Hypothalamus (tissue), 51 donors: Measurements from ENCODE around the gene FFAR3.
A peak's percentile ranks its signal among the peaks of the same experiment; 100 is the strongest.

Experiments
- DNase-seq, 51 donors: peaks; one replicate each; lab custom pipeline; 2025; lab: John Stamatoyannopoulos, UW

The FFAR3 gene, protein sequence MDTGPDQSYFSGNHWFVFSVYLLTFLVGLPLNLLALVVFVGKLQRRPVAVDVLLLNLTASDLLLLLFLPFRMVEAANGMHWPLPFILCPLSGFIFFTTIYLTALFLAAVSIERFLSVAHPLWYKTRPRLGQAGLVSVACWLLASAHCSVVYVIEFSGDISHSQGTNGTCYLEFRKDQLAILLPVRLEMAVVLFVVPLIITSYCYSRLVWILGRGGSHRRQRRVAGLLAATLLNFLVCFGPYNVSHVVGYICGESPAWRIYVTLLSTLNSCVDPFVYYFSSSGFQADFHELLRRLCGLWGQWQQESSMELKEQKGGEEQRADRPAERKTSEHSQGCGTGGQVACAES

DNA sequence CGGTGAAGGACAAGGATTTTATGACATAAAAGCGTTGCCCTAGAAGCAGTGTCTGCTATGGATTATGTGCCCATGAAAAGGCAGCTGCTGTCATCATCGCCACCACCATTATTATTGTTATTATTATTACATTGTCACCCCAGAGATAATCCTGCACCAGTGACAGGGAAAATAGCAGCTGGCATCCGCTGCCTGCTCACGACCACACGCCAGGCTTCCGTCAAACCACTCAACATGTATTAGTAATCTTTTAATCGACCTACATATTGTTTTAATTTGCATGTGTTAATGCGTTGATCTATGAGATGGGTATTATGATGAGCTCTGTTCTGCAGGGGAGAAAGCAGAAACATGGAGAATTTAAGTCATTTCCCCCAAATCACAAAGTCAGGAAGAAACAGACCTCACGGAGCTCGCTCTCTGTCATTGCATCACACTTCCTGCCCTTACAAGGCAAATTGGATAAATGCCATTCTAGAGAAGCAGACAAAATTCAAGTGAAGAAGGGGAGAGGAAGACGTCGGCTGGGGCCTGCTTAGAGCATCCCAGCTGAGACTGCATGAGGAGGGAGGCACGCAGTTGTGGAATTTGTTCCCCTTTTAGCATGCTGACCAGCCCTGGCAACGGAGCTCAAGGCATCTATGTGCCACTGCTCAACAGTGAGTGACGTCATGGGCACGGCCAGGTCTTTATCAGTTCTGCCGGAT, at the start of gene FFAR3:
TSS of gene FFAR3 (plus strand) at position 594 of the 707 bp plus-strand sequence. CDS start 431 bp downstream, outside the sequence.
- DNase-seq = peak in 10 of 51 donors; percentile 9 to 46 (median 15)

DNA sequence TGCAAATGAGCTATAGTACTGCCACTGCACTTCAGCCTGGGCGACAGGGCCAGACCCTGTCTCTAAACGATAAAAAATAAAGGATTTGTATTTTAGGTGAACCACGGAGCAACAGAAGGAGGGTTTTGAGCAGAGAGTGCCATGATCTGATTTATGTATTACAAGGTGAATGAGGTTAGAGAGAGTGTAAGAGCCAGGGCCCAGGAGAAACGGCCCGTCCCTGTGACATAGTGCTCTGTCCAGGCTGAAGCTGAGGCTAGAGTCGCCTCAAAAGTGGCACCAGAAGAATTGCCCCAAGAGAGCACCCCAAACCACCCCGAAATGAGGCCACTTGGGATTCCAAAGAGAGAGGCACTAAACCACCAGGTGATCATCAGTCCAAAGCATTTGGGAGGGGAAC, 49.4 kb upstream of the FFAR3 start:
- no peak for DNase-seq

DNA sequence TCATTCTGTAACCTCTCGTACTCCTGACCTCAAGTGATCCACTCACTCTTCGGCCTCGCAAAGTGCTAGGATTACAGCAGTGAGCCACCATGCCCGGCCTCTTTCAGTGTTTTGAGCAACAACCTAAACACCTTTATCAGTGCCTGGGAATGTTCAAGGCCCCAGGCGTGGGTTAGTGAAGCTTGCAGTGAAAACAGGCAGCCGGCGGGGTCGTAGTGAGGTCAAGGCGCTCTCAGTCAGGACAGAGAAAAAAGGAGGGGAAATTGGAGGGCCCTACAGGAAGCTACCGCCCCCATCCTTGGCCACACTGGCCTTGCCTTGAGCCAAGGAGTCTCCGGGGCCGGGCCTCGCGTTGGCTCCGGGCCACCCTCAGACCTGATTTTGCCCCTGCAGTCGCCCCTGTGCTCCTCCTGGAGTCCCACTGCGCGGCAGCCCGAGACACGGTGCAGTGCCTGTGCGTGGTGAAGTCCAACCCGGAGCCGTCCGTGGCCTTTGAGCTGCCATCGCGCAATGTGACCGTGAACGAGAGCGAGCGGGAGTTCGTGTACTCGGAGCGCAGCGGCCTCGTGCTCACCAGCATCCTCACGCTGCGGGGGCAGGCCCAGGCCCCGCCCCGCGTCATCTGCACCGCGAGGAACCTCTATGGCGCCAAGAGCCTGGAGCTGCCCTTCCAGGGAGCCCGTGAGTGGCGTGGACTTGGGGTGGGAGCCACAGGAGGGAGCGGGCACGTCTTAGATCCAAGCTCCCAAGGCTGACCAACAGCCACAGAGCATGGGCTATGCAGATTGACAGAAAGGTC, 48.6 kb upstream of the FFAR3 start:
- no peak for DNase-seq

DNA sequence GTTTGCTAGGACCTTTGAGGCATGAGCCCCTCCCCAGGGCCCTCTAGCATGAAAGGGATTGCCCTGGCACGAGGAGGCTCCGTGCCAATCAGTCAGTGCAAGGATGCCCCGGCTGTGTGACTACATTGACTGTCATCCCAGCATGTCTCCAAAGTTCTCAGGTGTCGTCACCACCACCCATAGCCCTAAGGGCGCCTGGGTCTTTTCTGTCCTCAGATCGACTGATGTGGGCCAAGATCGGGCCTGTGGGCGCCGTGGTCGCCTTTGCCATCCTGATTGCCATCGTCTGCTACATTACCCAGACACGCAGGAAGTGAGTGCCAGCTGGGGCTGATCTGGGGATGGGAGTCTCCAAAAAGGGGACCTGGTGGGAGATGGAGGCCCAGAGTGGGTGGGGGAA, 47.9 kb upstream of the FFAR3 start:
- DNase-seq = no peak

DNA sequence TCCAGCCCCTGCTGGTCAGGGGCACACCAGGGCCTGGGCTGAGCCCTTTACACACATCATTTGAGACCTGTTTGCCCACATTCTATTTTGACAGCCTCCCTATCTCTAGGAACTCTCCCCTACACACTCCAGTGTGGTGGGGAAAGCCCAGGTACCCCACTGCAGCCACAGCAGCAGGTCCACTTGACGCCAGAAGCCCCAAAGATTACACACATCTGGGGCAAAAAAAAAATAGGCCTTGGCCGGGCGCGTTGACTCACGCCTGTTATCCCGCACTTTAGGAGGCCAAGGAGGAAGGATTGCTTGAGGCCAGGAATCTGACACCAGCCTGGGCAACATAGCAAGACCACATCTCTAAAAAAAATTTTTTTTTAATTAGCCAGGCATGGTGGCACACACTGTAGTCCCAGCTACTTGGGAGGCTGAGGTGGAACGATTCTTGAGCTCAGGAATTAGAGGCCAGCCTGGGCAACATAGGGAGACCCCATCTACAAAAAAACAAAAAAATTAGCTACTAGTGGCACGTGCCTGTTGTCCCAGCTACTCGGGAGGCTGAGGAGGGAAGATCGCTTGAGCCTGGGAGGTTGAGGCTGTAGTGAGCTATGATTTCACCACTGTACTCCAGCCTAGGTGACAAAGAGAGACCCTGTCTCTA, 47.3 kb upstream of the FFAR3 start:
- no peak for DNase-seq

DNA sequence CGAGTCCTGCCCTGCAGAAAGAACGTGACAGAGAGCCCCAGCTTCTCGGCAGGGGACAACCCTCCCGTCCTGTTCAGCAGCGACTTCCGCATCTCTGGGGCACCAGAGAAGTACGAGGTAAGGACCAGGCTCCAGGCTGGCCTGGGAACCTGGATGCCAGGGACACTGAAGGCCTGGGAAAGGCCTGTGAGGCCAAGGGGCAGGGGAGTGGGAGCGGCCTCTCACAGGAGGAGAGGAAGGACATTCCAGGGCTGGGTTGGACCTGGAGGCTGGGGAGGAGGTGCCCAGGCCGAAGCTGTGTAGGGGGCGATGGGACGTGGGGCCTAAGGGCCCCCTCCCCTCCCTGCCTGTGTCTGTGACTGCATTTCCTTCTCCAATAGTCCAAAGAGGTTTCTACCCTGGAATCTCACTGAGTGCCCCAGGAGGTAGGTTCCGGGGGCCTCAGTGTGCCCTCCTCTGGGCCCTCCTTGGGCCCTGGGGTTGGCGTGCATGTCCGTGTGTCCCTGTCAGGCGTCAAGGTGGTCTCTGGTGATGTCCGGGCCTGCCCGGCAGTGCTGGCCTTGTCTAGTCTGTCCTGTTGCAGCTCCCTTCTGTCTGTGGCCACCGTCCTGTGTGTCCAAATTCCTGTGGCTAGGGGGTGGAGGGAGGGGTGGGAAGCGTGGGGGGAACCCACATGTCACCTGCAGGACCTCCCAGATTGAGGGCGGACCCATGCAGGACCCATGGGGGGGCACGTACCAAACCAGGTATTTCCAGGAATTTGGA, 46.2 kb upstream of the FFAR3 start:
- DNase-seq = no peak

DNA sequence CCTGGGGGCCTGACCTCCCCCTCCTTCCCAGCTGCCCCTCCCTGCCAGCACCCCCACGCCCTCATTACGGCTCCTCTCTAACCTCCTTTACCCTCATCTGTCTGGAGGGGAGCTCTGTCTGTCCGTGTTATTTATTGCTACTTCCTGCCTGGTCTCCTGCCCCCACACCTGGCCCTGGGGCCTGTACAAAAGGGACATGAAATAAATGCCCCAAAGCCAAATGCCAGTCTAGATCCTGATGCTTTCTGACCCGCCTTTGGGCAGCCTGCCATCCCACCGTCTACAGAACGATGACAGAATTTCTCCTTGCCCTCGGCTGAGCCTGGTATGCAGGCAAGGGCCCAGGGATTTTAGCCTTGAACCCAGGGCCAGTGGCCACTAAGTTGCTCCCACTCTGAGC, 44.7 kb upstream of the FFAR3 start:
- no peak for DNase-seq

DNA sequence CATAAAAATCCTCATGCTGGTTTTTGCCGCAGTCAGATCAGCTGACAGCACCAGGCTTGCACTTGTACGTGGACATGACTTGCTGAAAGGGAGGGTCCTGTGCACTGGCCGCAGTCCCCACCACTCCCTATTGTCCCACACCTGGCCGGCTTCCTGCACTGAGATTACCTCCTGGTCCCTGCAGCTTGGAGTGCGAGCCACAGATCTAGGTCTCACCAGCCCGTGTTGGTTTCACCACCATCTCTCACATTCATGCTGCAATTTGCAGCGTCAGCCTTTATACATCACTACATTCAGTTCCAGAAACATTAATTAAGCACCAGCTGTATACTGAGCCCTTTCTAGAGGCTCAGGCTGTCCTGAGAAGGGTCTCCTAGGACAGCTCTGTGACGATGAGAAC, 44.2 kb upstream of the FFAR3 start:
- DNase-seq = no peak

DNA sequence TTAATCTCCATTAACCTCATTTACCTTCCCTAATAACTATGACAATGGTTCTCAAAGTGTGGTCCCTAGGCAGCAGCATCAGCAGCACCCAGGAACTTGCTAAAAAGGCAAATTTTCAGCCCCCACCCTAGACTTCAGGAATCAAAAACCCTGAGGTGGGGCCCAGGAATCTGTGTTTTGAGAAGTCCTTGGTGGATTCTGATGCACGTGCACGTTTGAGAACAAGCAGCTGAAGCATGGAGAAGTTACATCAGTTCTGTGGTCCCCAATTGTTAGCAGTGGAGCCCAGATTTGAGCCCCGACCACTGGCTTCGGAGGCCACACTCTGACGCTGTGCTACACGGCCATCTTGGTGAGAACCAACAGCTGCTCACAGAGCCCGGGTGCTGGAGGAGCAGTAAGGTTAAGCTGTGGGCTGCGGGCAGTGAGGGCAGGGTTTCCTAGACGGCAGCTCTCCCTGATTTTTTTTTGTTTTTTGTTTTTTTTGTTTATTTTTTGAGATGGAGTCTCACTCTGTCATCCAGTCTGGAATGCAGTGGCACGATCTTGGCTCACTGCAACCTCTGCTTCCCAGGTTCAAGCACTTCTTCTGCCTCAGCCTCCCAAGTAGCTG, 43.3 kb upstream of the FFAR3 start:
- DNase-seq = no peak

DNA sequence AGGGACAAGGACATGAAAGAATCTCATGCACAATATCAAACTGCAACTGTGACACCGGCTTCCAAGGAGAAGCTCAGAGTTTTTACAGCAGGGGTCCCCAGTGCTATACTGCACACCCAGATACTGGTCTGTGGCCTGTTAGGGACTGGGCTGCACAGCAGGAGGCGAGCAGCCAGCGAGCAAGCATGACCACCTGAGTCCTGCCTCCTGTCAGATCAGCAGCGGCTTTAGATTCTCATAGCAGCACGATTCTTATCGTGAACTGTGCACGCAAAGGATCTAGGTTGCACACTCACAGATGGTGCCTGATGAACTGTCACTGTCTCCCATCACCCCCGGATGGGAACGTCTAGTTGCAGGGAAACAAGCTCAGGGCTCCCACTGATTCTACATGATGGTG, 42.4 kb upstream of the FFAR3 start:
- DNase-seq = no peak

DNA sequence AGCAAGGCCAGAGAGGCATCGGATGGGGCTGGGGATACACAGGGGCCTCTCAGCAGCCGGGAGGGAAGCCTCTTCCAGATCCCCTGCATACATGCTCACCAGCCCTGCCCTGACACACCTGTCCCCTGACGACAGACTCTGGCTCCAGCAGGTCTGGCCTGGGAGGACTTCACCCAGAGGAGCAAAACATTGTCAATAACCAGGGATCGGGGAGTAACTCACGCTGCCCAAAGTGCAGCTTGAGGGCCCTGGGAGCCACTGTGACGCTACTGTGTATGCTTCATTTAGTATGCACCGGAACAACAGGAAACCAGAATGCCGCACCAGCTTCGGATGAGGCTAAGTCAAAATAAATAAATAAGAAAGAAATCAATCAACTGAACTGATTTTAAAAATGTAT, 41.7 kb upstream of the FFAR3 start:
- DNase-seq = no peak

DNA sequence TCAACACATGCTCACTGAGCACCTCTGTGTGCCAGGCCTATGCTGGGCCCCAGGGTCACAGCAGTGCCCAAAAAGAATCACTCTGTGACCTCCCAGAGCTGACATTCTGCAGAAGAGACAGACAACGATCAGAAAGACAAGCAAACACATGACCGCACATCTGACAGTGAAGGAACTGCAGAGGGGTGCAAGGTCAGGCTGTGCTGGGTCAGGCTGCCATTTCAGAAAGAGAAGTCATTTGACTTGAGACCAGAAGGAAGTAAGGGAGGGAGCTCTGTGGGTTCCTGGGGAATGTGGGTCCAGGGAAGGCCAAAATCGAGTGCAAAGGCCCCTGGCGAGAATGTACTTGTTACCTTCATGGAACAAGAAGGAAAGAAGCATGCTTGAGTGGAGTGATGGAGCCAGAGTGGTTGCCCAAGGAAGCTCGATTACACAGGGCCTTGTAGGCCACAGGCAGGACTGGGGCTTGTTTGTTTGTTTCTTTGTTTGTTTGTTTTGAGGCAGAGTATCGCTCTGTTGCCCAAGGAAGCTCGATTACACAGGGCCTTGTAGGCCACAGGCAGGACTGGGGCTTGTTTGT, 40.7 kb upstream of the FFAR3 start:
- no peak for DNase-seq

DNA sequence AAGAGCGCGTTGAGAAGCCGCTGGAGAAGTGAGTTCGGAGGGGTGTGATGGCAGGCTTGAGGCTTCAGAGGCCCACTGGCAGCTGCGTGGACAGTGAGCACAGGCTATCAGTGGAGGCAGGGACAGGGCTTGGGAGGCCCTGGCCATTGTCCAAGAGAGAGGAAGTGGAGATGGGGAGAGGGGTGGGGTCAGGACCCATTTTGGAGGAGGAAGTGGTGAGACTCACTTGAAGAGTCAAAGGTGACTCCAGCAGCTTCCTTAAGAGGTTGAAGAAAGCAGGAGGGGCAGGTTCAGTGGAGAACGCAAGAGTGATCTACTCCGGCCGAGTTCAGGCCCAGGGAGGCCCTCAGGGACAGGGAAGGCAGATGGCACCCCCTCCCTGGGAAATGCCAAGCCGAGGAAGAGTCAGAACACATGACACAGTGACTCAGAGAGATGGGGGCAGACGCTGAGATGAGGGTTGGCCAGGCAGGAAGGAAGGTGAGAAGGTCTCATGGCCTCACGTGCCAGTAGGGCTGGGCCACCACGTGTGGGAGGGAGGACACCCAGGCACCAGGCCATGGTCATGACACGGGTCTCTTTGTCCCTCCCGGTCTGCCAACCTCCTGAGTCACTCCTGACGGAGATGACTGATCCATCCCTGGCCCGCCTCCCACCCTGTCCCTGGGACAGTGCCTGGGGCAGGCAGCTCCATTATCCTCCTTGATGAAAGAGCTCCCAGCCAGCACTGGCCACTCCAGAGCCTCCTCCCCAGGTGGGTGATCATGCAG, 39.4 kb upstream of the FFAR3 start:
- peak in 45 of 51 donors; percentile 4 to 88 (median 65) for DNase-seq

DNA sequence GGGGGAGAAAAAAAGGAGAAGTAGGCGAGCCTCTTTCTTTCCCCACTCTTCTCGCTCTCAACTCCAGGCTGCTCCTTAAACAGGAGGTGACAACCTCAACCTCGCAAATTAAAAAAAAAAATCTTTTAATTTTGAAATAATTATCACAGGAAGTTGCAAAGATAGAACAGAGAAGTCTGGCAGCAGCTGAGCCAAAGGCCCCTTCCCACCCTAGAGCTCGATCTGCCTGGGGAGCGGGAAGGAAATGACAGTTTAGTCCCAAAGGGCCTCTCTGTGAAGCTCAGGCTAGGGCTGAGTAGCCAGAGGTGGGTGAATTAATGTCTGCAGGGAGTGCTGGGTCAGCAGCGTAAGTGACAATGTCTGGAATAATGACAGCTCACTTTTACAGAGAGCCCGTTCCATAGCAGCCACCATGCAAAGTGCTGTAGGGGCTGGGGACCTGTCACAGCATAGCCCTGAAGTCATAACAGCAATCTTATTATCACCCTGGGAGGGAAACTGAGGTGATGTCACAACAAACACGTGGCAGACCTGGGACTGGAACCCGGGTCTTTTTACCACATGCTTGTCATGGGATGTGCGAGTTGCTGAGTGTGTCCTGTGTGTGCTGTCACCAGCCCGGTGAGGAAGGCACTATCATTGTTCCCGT, 38.1 kb upstream of the FFAR3 start:
- peak in 1 of 51 donors; percentile 8 for DNase-seq

DNA sequence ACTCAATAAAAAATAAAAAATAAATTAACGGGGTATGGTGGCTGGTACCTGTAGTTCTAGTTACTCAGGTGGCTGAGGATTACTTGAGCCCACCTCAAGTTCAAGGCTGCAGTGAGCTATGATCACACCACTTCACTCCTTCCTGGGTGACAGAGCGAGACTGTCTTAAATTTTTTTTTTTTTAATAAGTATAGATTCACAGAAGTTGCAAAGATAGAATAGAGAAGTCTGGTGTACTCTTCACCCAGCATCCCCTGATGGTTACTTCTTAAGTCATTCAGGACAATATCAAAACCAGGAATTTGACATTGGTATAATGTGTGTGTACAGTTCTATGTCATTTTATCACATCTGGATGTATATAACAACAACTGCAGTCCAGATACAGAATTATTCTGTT, 37.0 kb upstream of the FFAR3 start:
- no peak for DNase-seq

DNA sequence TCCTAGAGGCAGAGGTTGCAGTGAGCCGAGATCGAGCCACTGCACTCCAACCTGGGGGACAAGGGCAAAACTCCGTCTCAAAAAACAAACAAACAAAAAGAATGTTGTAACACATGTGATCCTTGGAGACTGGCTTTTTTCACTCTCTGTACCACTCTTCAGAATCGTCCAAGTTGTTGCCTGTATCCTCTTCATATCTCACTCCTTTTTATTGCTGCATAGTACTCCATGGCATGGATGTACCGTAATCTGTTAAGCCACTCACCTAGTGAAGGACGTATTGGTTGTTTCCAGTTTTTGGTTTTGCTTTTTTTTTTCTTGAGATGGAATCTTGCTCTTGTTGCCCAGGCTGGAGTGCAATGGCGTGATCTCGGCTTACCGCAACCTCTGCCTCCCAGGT, 36.2 kb upstream of the FFAR3 start:
- no peak for DNase-seq

DNA sequence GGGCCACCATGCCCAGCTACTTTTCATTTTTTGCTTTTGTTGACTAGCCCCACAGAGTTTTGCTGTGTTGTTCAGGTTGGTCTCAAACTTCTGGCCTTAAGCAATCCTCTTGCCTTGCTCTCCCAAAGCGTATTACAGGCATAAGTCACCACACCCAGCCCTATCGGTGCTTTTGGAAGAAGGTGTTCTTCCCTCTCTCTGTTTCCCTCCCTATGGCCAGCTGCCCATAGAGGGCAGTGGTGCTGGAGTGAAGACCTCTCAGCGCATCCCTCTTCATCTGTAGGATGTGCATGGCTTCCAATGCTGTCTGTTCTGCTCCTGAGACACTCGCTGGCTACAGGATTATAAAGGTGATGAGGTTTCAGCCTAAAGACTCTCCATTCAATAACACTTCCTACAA, 30.6 kb upstream of the FFAR3 start:
- DNase-seq = no peak

DNA sequence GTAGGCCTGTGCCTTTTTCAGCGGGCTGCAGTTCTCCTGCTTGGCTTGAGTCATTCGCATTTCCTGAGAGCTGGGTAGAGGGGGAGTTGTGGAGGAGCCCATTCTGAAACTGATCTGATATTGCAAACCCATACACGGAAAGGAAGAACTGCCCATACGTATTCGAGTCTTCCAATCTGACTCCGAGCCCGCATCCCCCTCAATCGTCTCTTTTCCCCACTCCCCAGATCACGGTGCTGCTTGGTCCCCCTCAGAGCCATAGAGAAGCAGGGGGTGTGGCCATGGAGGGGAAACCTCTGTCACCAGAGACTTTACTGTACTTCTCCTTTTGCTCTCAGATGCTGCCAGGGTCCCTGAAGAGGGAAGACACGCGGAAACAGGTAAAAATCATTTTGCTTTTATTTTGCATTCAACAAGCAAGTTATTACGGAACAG, 29.4 kb upstream of the FFAR3 start, which contains the start of gene CD22:
TSS of gene CD22 (plus strand) at position 337 of the 435 bp plus-strand sequence. CDS start 2,854 bp downstream, outside the sequence.
- no peak for DNase-seq
